Neutrophil (primary cell): Measurements from ENCODE around the gene CLCN2.

Experiments
- H3K27ac ChIP-seq: fragments of 200-600 bp; sonication (generic); 2 replicates; pipeline ENCODE4 v1.5.1; 2016; ENCODE audit warnings: mild to moderate bottlenecking, moderate library complexity
- H3K27me3 ChIP-seq: fragments of 200-600 bp; sonication (generic); 2 replicates; pipeline ENCODE4 v1.6.0; 2016; ENCODE audit warnings: mild to moderate bottlenecking
- H3K36me3 ChIP-seq: fragments of 200-600 bp; sonication (generic); 2 replicates; pipeline ENCODE4 v1.5.1; 2017
- H3K4me1 ChIP-seq, 2 experiments: fragments of 200-600 bp in 1 of 2; sonication (generic) in 1 of 2; 1 replicate in 1 of 2; 2 replicates in 1 of 2; pipeline versions ENCODE4 v1.5.1 to v1.6.1; 2013 to 2016; ENCODE audit warnings: low read depth in 1 of 2, low read length in 1 of 2, mild to moderate bottlenecking in 1 of 2, moderate library complexity in 1 of 2; ENCODE audit not compliant: control insufficient read depth in 1 of 2, insufficient read depth in 1 of 2
- H3K4me3 ChIP-seq, 2 experiments: fragments of 200-600 bp in 1 of 2; sonication (generic) in 1 of 2; 1 replicate in 1 of 2; 2 replicates in 1 of 2; pipeline ENCODE4 v1.5.1; 2013 to 2016; ENCODE audit warnings: low read depth in 1 of 2, low read length in 1 of 2, mild to moderate bottlenecking in 1 of 2, moderate library complexity in 1 of 2
- H3K9me3 ChIP-seq: fragments of 200-600 bp; sonication (generic); 2 replicates; pipeline ENCODE4 v1.5.1; 2016
- TF ChIP-seq, protein P1 (sequence below): fragments of 200-600 bp; sonication (generic); IDR thresholded peaks from 2 replicates; pipeline ENCODE4 v1.5.1; 2016; ENCODE audit warnings: antibody characterized with exemption

Gene CLCN2

DNA sequence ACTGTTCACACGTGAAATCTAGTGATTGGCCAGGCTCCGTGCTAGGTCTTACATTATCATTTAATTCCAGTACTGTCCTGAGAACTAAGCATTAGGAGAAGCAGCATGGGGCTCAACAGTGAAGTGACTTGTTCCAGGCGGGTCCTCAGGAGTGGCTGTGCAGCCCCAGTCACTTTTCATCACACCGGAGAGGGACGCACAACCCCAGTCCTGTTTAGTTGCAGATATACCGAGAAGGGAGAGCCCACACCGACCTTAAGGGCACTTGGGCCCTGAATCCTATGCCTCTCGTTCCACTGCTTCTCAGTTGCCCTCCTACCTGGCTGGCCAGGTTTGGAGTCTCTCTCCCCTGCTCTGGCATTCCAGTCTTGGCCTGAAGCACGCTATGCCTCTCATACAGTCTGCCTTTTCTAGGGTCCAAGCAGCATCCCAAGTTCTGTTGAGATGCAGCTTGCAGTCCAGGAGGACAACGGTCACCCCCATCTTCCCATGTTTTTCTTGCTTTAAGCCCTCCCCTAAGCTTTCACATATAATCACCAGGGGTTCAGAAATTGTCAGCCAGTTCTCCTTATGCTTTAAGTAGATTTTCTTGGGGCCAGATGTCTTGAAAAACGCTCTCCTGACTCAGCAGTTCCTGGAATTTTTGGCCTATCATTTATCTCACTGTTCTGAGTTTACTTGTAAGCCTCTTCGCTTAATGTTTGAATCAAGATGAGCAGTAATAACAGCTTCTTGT is 13.9 kb downstream of the CLCN2 start:
- no peaks in the 10 kb centered on the region for H3K9me3 ChIP-seq
- H3K27me3 ChIP-seq = no peaks in the 10 kb centered on the region
- H3K27ac ChIP-seq = no peak overlapping the region
- TF ChIP-seq, protein P1, sequence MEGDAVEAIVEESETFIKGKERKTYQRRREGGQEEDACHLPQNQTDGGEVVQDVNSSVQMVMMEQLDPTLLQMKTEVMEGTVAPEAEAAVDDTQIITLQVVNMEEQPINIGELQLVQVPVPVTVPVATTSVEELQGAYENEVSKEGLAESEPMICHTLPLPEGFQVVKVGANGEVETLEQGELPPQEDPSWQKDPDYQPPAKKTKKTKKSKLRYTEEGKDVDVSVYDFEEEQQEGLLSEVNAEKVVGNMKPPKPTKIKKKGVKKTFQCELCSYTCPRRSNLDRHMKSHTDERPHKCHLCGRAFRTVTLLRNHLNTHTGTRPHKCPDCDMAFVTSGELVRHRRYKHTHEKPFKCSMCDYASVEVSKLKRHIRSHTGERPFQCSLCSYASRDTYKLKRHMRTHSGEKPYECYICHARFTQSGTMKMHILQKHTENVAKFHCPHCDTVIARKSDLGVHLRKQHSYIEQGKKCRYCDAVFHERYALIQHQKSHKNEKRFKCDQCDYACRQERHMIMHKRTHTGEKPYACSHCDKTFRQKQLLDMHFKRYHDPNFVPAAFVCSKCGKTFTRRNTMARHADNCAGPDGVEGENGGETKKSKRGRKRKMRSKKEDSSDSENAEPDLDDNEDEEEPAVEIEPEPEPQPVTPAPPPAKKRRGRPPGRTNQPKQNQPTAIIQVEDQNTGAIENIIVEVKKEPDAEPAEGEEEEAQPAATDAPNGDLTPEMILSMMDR = no peak
- no peak overlapping the region for H3K4me3 ChIP-seq
- no peaks in the 10 kb centered on the region for H3K4me1 ChIP-seq
- H3K36me3 ChIP-seq = peaks cover 24% of the 10 kb centered on the region

GRCh38 chr3:184346480-184347190 is 14.8 kb downstream of the CLCN2 start:
- H3K27me3 ChIP-seq = no peaks in the 10 kb centered on the region
- H3K36me3 ChIP-seq = peaks cover 32% of the 10 kb centered on the region
- no peak overlapping the region for H3K4me3 ChIP-seq
- TF ChIP-seq, protein P1 = no peak
- no peaks in the 10 kb centered on the region for H3K9me3 ChIP-seq
- H3K4me1 ChIP-seq = no peaks in the 10 kb centered on the region
- H3K27ac ChIP-seq = no peak overlapping the region

DNA sequence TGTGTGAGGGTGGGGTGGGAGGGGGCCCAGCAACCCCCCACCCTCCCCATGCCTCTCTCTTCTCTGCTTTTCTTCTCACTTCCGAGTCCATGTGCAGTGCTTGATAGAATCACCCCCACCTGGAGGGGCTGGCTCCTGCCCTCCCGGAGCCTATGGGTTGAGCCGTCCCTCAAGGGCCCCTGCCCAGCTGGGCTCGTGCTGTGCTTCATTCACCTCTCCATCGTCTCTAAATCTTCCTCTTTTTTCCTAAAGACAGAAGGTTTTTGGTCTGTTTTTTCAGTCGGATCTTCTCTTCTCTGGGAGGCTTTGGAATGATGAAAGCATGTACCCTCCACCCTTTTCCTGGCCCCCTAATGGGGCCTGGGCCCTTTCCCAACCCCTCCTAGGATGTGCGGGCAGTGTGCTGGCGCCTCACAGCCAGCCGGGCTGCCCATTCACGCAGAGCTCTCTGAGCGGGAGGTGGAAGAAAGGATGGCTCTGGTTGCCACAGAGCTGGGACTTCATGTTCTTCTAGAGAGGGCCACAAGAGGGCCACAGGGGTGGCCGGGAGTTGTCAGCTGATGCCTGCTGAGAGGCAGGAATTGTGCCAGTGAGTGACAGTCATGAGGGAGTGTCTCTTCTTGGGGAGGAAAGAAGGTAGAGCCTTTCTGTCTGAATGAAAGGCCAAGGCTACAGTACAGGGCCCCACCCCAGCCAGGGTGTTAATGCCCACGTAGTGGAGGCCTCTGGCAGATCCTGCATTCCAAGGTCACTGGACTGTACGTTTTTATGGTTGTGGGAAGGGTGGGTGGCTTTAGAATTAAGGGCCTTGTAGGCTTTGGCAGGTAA is 15.9 kb downstream of the CLCN2 start:
- Histone ChIP-seq H3K4me3 (no peak overlapping the region), H3K9me3 (no peaks in the 10 kb centered on the region), H3K4me1 (no peaks in the 10 kb centered on the region), H3K27ac (no peak overlapping the region), H3K27me3 (no peaks in the 10 kb centered on the region), H3K36me3 (peaks cover 33% of the 10 kb centered on the region)
- TF ChIP-seq, protein P1 = no peak

DNA sequence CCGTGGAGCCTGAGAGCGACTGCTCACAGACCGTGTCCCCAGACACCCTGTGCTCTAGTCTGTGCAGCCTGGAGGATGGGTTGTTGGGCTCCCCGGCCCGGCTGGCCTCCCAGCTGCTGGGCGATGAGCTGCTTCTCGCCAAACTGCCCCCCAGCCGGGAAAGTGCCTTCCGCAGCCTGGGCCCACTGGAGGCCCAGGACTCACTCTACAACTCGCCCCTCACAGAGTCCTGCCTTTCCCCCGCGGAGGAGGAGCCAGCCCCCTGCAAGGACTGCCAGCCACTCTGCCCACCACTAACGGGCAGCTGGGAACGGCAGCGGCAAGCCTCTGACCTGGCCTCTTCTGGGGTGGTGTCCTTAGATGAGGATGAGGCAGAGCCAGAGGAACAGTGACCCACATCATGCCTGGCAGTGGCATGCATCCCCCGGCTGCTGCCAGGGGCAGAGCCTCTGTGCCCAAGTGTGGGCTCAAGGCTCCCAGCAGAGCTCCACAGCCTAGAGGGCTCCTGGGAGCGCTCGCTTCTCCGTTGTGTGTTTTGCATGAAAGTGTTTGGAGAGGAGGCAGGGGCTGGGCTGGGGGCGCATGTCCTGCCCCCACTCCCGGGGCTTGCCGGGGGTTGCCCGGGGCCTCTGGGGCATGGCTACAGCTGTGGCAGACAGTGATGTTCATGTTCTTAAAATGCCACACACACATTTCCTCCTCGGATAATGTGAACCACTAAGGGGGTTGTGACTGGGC is 16.7 kb downstream of the CLCN2 start:
- Histone ChIP-seq H3K27me3 (no peaks in the 10 kb centered on the region), H3K4me1 (no peaks in the 10 kb centered on the region), H3K9me3 (no peaks in the 10 kb centered on the region), H3K27ac (no peak overlapping the region), H3K36me3 (peaks cover 33% of the 10 kb centered on the region), H3K4me3 (no peak overlapping the region)
- TF ChIP-seq, protein P1 = no peak
